NCI-H2171 treated with DMSO at 0.1 percent for 48 hours (cell line): Measurements from ENCODE around the gene STK11IP.
A peak's percentile ranks its signal among the peaks of the same experiment; 100 is the strongest.

Source experiments
- DNase-seq: peaks from one replicate; lab custom pipeline; 2025; lab: John Stamatoyannopoulos, UW

The STK11IP gene

DNA sequence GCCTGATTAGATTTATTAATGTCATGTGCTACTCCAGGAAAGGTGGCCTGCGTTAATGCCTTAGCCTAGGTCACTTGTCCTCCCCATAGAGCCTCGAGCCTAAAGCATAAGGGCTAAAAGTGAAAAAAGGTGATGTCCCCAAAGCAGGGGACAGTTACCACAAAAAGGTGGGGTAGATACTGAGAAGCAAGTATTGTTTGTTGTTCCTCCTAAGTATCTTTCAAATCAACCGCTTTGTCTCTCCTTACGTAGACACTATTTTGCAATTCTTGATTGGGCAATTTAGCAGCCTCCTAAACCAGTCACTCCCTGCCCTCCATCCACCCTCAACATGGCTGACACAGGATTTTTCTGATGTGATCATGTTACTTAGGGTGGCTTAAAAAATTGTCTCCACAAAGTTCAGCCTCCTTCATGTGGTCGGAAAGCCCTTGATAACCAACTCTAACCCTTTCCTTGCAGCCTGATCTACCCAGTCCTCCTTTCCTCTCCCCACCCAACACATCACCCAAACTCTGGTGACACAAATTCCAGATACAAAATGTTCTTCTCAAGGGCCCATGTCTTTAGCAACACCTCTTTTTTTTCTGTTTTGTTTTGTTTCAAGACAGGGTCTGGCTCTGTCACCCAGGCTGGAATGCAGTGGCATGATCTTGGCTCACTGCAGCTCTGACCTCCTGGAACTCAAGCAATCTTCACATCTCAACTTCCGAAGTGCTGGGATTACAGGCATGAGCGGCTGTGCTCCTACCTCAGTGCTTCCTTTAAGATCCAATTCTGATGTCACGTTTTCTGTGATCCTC lies 18.6 kb upstream of the STK11IP start:
- DNase-seq: no peak

DNA sequence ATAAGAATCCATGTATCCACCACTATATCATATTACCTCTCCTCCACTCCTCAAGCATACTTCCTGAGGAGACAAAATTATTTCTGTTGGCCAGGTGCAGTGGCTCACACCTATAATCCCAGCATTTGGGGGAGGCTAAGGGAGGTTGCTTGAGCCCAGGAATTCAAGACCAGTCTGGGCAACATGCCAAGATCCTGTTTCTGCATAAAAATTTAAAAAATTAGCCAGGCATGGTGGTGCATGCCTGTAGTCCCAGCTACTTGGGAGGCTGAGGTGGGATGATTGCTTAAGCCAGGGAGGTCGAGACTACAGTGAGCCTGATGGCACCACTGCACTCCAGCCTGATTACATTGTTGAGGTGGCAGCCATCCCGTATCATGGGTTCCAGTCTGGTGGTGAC lies 16.3 kb upstream of the STK11IP start:
- no peak for DNase-seq

GRCh38 chr2:219591091-219591490 lies 6.6 kb upstream of the STK11IP start:
- DNase-seq: no peak

- no peak for DNase-seq
These were observed 4.9 kb upstream of the STK11IP start for GRCh38 chr2:219592736-219593135.

GRCh38 chr2:219593154-219593553 lies 4.5 kb upstream of the STK11IP start:
- no peak for DNase-seq

DNA sequence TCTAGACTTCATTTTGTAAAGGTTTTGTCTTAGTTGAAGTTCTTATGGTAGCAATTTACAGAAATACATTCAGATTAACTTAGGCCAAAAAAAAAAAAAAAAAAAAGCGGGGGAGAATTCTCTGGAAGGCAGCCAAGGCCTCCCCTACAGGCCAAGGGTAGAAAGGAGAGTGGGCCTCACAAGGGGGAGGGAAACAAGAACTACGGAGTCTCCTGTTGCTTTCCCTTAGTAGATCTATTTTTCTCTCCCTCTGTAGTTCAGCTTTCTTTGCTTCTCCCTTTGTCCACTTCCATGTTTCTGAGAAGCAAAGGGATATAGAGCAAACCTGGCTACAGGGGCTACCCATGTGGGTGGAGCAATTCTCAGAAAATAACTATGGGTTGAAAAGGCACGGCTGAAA lies 2.4 kb upstream of the STK11IP start:
- no peak for DNase-seq

DNA sequence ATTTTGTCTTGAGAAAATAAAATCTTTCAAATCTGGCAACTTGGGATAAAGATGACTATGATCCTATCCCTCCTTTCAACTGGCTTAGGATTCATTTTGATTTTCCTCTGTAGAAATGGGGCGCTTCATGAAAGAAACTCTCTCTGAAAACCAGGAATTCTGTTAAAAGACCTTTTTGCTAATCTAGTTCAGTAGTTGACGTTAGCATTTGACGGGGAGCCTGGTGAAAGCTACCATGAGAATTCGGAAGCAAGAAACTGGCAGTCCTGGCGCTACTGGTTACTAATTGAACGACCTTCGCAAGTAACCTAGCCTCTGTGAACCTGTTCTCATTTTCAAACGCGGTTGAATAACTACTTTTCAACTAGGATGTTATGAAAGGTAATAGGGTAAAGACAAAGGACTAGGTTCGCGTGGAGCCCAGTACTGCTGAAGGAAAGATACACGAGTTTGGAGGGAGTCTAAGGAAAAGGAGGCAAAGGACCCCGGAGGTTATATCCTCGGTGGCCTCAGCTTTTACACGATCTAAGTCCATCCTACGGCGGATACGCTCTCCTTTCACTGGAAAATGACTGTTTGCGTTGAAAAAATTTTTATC lies 604 bp upstream of the STK11IP start:
- no peak for DNase-seq

GRCh38 chr2:219598308-219599078 lies 836 bp downstream of the STK11IP start:
- DNase-seq: no peak

GRCh38 chr2:219603771-219604170 lies 6.1 kb downstream of the STK11IP start:
- DNase-seq: no peak

DNA sequence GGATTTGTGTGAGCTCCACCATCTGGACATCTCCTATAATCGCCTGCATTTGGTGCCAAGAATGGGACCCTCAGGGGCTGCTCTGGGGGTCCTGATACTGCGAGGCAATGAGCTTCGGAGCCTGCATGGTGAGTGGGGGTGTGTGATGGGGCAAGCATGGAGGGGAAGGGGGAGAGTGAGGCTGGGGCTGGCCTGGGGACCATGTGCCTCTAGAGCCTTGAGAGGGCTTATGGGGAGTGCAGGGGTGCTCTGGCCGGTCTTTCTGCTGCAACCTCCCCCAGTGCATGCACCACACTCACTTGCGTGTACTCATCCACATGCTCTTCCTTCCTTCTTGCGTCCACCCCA lies 7.9 kb downstream of the STK11IP start:
- no peak for DNase-seq

- no peak for DNase-seq
These were observed 10.3 kb downstream of the STK11IP start for GRCh38 chr2:219607931-219608330.

DNA sequence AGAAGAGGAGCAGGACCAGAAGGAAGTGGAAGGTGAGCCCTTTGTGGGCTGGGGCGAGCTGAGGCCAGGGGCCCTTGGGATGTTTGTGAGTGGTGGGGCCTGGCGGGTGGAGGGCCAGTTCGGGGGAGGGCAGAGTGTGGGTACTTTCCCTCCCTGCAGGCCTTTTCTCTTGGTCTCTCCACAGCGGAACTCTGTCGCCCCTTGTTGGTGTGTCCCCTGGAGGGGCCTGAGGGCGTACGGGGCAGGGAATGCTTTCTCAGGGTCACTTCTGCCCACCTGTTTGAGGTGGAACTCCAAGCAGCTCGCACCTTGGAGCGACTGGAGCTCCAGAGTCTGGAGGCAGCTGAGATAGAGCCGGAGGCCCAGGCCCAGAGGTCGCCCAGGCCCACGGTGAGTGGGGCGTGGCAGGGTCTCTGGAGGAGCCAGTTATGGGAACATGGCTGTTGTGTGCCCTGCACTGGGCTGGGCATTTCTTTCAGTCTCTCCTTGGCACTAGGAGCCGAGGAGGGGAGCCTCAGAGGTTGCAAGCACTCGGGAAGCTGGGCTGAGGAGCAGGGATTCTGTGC lies 10.8 kb downstream of the STK11IP start:
- DNase-seq: no peak

DNA sequence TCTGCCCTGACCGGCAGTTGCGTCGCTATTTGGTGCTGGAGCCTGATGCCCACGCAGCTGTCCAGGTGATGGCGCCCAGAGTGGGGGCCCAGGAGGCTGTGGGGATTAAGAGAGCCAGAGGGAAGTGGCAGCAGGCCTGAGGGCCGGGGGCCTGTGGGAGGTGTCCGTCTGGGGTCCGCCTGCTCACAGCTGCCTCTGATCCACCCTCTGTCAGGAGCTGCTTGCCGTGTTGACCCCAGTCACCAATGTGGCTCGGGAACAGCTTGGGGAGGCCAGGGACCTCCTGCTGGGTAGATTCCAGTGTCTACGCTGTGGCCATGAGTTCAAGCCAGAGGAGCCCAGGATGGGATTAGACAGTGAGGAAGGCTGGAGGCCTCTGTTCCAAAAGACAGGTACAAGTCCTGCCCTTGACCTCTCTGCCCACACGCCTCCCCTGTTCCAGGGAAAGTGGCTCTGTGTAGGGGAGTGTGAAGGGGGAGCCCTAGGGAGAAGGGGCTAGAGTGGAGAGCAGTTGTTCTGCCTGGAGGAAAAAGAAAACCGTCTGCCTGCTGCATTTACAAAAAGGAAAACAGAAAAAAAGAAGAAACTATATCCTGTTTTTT lies 11.6 kb downstream of the STK11IP start:
- no peak for DNase-seq

- DNase-seq: no peak
These were observed 13.6 kb downstream of the STK11IP start for GRCh38 chr2:219611306-219611705.

GRCh38 chr2:219611866-219612576 lies 14.4 kb downstream of the STK11IP start:
- DNase-seq: no peak

- no peak for DNase-seq
These were observed 15.1 kb downstream of the STK11IP start for GRCh38 chr2:219612577-219613286.

DNA sequence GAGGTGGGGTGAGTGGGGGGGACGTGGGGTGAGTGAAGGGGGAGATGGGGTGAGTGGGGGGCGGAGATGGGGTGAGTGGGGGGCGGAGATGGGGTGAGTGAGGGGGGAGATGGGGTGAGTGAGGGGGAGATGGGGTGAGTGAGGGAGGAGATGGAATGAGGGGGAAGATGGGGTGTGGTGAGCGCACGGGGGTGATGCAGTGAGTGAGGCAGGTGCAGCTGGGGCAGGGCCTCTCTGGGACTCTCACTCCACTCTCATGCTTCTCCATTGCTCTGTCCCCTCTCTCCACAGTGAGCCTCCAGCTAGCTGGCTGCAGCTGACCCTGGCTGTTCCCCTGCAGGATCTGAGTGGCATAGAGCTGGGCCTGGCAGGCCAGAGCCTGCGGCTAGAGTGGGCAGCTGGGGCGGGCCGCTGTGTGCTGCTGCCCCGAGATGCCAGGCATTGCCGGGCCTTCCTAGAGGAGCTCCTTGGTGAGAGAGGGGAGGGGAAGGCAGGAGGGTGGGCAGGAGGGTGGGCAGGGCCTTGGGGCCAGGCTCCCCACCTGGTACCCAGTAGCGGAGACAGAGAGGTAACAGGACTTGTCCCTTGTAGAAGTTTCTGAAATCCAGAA lies 15.9 kb downstream of the STK11IP start:
- no peak for DNase-seq

DNA sequence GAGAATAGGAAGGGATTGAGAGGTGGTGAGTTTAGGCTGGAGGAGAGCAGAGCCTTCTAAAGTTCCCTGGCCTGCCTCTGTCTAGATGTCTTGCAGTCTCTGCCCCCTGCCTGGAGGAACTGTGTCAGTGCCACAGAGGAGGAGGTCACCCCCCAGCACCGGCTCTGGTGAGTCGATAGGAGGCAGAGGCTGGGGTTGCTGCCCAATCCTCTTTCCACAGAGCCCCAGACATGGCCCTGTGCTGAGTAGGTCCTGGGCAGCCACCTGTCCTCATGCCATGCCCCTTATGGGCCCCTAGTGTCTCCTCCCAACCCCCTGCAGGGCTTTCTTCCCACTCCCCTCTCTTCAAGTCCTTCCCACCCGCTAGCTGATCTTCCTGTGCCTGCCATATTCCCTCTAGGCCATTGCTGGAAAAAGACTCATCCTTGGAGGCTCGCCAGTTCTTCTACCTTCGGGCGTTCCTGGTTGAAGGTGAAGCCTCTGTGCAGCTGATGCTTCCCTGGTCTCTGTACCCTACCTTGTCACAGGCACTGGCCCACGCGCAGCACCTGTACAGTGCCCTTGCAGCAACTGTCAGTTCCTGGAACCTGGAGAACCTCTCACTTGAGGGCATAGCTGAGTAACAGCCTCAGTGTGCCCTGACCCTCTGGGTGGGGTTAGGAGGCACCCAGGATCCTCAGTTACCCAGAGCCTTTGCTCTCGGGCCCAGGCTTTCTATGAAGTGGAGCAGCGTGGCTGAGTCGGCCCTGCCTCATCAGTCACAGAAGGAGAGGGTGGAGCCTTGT lies 16.6 kb downstream of the STK11IP start:
- DNase-seq: no peak

GRCh38 chr2:219615036-219615435 lies 17.4 kb downstream of the STK11IP start:
- peak; percentile 50 for DNase-seq

- no peak for DNase-seq
These were observed 18.2 kb downstream of the STK11IP start for GRCh38 chr2:219615894-219616293.
